ENCODE data around the gene FOCAD.

The FOCAD gene

DNA sequence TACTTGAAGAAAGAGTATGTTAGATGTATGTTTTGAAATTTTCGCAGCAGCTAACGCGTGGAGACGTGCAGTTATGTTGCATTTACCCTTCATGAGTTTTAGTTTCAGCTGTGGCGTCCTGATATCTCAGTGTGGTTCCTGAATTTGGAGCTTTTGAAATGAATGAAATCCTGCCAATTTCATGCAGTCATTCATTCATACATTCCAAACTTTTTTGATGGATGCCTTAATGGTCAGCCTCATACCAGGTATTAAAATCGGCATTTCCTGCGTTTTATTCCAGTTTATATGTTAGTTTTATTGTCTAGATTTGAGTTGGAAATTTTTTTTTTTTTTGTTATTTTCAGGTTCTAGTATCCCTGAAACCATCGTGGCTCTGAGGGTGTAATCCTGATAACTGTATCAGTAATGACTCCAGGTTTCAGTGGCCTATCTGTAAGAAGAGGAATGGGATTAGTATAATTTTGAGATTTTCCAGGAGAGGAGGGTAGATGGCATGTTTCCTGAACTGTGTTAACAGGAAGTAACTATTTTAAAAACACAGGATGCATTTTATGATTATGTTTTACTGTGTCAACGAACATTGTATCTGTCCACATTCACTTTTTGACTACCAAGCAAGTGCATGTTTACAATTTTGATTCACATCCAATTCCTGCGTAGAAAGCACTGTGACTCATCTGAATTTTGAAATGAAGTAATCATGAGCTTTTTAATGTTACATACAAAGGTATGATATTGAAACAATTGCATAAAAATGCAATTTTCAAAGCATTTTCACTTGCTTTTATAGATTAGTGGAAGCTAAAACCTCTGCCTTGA lies 1.0 kb downstream of the FOCAD start:
- no peak for DNase-seq

- no peak for DNase-seq
These were observed 1.7 kb downstream of the FOCAD start for GRCh38 chr9:20685769-20686168.

GRCh38 chr9:20689833-20690232 lies 5.8 kb downstream of the FOCAD start:
- DNase-seq = no peak

DNA sequence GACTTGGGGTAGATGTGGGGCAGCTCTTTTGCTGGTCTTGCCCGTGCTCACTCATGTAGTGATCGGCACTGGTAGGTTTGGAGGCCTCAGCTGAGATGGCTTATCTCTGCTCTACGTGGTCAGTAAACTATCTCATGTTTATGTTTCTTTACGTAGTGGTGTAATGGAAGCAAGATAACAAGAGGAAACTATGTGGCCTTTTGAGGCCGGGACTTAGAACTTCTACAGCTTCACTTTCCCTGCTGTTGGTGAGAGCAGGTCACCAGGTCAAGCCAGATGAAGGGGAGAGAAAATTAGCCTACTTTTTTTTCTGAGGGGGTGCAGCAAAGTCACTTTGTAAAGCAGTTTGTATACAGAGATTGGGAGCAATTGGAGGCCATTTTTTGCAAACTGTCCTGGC lies 8.5 kb downstream of the FOCAD start:
- DNase-seq = no peak

GRCh38 chr9:20693068-20693467 lies 9.0 kb downstream of the FOCAD start:
- no peak for DNase-seq

- DNase-seq = no peak
These were observed 10.2 kb downstream of the FOCAD start for GRCh38 chr9:20694248-20694647.

DNA sequence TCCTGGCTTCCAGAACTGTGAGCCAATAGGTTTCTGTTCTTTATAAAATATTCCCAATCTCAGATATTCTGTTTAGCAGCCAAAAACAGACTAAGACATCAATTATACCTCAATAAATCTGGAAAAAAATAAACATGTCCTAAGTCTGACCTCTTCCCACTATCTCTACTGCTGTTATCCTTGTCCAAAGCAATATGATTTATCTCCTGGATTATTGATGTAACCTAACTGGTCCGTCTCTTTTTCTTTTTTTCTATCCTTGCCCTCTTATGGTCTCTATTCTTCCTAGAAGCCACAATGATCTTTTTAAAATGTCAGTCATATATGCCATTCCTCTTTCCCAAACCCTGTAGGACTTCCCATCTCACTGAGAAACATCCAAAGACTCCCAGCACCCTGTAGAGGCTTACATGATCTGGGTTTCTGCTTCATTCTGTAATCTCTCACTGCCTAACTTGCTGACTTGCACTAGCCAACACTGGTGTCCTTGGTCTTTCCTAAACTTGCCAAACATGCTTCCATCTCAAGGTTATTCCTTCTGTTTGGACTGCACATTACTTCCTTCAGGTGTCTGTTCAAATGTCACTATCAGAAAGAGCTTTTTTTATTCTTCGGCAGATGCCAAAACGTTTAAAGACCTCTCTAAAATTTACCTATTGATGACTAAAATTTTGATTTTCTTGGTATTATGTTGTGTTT lies 13.1 kb downstream of the FOCAD start:
- DNase-seq = no peak

DNA sequence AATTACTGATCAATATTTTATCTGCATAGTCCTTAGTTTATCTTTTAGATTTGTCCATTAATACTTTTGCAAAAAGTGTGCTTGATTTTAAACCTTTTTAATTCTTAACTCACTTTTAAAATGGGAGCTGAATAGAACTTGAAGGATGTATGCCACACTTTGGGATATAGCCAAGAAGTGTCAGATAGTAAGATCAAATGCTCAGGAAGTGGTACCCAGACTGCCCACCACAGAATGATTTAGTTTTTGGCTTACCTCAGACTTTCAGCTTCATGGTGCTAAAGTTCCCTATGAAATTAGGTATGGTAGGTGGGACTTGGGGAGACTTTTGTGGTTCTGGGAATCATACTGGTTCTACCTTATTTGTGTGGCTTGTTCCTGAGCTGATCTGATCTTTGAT lies 14.7 kb downstream of the FOCAD start:
- no peak for DNase-seq

DNA sequence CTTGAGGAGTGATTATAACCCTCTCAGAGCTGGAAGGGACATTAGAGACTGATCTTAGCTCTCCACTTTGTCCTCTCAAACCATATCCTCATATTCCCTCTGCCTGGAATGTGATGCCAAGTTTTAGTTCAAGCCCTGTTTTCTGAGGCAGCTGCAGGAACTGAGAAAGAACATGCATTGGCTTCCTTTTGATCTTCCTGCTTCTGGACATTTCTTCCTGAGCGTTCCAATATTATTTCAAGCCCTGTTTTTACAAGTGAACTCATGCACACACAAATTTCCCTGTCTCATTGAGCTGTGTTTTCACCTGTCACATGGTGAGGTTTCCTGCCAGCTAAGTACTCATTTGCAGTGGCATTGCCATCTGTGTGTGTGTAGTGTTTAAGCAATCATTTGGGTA lies 17.0 kb downstream of the FOCAD start:
- no peak for DNase-seq

- DNase-seq = no peak
These were observed 18.5 kb downstream of the FOCAD start for GRCh38 chr9:20702570-20702969.

DNA sequence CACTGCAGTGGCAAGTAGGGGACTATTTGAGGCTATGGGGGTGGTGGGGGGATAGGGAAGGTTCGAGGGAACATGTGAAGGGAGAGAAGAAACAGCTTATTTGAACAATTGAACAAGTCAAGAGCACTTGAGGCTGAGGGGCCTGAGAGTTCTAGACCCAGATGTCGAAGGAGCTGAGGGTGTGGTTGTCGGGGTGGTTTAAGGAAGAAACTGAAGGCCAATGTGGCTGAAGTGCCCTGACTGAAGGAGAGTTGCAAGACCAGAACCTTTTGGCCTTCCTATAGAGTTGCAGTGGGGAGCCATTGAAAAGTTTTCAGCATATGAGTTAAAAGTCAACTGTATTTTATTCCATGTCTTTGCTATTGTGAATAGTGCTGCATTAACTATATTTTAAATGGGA lies 19.1 kb downstream of the FOCAD start:
- DNase-seq = no peak

DNA sequence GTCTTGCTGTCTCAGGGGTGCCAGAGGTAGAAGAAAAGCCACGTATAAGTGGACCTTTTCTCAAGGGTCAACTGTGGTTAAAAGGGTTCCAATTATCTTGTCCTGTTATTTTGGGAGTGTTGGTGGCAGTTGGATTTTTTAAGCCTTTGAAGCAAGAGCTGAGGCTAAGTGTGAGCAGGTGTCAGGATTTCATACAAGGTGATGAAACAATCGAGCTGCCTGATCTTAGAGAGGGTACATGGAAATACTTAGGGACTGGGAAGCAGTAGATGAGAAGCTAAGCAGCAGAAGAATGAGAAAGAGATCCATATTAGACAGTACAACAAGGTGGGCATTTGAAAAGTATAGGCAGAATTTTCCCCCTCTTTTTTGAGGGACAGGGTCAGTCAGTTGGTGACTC lies 23.6 kb downstream of the FOCAD start:
- DNase-seq = no peak

DNA sequence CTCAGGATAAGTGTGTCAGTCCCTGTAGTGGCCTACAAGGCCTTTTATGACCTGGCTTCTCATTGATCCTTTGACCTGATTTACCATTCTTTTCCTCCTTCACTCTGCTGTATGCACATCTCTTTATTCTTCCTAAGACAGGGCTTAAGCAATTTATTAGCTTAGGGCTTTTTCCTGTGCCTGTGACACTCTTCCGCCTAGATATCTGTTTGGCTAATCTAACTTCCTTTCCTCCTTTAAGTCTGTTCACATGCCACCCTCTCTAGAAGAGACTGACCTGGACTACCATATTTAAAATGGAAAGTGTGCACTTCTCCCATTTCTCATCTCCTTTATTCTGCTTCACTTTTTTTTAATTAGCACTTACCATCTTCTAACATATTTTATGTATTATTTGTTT lies 29.1 kb downstream of the FOCAD start:
- no peak for DNase-seq

DNA sequence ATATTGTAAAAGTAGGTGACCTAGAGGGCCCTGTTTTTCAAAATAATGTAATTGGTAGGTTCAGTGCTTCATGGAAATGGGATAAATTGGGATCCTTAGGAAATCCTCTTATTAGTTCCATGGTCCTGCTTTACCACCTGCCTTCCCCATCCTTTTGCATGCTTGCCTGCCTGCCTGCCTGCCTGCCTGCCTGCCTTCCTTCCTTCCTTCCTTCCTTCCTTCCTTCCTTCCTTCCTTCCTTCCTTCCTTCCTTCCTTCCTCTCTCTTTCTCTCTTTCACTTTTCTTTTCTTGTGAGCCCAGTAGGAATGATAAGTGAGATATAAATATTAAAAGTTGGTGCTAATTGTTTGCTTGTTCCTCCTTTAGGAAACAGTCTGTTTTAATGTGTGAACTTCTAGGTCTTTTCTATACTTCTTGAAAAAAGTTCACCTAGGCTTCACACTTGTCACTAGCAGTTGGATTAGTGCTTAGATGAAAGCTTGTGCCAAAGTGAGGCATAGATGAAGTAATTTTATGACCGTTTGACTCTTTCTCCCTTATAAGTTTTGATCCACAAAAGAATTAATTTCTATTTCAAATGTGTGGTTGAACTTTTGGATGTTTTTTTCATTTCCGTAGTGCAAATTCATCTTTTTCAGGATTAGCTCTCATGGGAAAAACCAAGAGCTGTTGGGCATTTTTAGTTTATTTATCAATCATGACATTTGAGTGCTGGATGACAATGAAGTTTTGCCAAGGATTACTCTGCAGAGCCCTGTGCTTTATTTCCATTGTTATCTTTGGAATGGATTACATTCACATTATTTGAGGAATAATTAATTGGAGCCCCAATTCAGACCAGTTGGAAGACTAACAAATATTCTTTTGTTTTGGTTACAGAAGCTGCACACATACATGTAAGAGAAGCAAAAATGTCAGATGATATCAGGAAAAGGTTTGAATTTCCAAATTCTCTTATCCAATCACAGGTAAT lies 30.7 kb downstream of the FOCAD start:
- DNase-seq = no peak

DNA sequence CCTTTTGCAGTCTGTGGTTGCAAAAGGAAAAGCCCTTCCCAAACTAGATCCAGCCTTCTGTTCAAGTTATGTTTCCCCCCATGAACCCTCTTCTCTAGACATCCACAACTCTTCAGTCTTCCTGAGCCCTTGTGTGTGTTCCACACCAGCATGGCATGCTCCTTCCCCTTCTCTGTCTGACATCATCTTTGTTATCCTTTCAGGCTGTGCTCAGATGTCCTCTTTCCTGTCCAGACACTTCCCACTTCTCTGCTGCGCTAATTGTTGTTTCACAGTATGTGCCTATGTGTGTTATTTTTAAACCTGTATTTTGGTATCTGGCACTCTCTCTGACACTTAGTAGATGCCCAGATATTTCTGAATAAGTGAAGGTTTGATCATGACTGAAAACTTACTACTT lies 38.2 kb downstream of the FOCAD start:
- no peak for DNase-seq

GRCh38 chr9:20725675-20726074 lies 41.6 kb downstream of the FOCAD start:
- no peak for DNase-seq

DNA sequence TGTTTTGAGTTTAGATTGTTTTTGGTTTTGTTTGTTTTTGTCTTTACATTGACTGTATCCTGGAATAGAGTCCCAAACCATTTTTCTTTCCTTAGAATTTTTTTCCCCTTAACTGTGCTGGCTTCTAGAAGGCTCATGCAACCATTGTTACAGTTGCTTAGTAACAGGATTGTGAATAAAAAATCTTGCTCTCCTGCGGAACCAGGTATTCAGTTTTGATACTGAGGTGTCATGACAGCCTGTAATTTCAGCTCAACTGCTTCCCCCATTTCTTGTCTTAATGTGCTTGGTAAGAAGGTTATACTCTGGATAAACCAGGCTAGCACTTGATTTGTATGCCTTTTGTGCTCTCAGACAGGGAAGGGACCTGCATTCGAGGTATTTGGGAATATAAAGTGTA lies 42.1 kb downstream of the FOCAD start:
- no peak for DNase-seq

GRCh38 chr9:20728493-20729220 lies 44.6 kb downstream of the FOCAD start:
- no peak for DNase-seq

DNA sequence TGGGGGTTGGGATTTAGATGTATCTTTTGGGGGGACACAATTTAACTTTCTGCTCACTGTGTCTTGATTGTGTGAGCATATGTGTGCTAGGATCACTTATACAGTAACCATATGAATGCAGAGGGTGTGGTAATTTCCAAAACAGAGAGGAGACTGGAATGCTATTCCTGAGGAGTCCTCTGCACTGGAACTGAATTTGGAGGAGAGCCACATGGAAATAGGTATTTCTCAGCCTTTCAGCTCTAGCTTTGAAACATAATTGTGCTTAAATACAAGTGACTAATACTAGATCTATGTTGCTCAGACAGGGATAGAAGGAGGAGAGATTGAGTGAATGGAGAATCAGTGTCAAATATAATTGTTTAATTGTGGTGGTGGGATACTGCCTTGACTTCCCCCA lies 45.5 kb downstream of the FOCAD start:
- no peak for DNase-seq

DNA sequence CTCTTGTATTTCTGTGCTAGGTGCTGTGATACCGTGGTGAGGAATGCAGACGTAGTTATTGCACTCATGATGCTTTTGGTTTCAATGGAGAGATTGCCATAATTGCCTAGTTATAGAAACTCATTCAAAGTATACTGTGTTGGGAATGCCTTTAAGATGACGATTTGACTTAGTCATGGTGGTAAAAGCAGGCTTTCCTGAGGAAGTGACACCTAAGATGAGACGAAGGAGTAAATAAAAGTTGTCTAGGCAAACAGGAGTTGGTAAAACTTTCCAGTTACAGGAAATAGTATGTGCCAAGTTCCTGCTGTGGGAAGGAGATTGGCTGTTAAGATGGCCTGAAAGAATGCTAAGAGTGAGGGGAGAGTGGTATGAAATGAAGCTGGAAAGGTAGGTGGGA lies 48.1 kb downstream of the FOCAD start:
- DNase-seq = no peak

GRCh38 chr9:20734275-20734674 lies 50.2 kb downstream of the FOCAD start:
- no peak for DNase-seq

DNA sequence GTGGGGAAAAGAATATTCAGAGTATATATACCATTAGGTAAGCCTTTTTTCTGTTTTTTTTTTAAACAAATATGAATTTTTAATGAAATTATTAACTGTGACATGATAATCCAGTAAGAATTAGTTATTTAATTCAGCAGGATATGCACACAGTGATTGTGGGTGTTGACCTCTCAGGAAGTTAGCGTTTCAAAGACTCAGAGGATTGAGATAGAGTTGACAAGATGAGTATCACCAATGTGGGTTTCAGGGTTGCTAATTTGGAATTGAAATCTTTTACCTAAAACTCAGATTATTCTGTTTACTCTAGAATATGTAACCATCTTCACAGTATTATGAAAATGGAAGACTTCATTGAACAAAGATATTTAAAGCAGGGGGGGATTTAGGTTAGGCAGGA lies 56.2 kb downstream of the FOCAD start:
- no peak for DNase-seq
